H1 (cell line): ENCODE data around the gene SRSF1. TPM values are rescaled to one million over a fixed set of nuclear protein-coding genes. Genes with fewer than 3 reads are reported as not detected.

Experiments
- CTCF ChIA-PET: fragments of 300-600 bp; sonication (Branson Sonifier 250); formaldehyde crosslinking; loops from one replicate; lab custom pipeline; 2021; ENCODE audit not compliant: partially characterized antibody; lab: Charles Lee
- POLR2A ChIA-PET: fragments of 300-600 bp; sonication (Branson Sonifier 250); formaldehyde crosslinking; loops from one replicate; lab custom pipeline; 2021; ENCODE audit warnings: inconsistent platforms; ENCODE audit not compliant: partially characterized antibody; lab: Charles Lee
- DNase-seq, 2 experiments: peaks; one replicate each; pipeline versions ENCODE4 v3.0.0 to v3.0.0-alpha.2; 2010 to 2022; ENCODE audit warnings: low spot score in 2 of 2, low read depth in 1 of 2, mixed read lengths in 1 of 2
- FAIRE-seq: peaks from 2 replicates; lab custom pipeline; 2011; peaks lifted over from hg19 to GRCh38; lab: Jason Lieb, UNC
- H2AFZ ChIP-seq: 2 replicates; pipeline ENCODE4 v1.8.1; 2012; ENCODE audit warnings: low read length, inconsistent platforms
- H2AK5ac ChIP-seq: 2 replicates; pipeline ENCODE4 v1.6.1; 2013; ENCODE audit warnings: low read depth, low read length
- H2BK120ac ChIP-seq: replicated peaks from 2 replicates; pipeline ENCODE3; 2013; ENCODE audit warnings: low read depth, low read length, inconsistent platforms
- H2BK12ac ChIP-seq: 2 replicates; pipeline ENCODE4 v1.6.1; 2013; ENCODE audit warnings: low read depth, low read length
- H2BK15ac ChIP-seq: 2 replicates; pipeline ENCODE4 v1.6.1; 2013; ENCODE audit warnings: low read length
- H2BK20ac ChIP-seq: 2 replicates; pipeline ENCODE4 v1.6.1; 2013; ENCODE audit warnings: low read length
- H2BK5ac ChIP-seq: 2 replicates; pipeline ENCODE4 v1.6.1; 2013; ENCODE audit warnings: low read depth, low read length
- H3K14ac ChIP-seq: 2 replicates; pipeline ENCODE4 v1.6.1; 2013; ENCODE audit warnings: inconsistent platforms; ENCODE audit not compliant: insufficient read length
- H3K18ac ChIP-seq: 2 replicates; pipeline ENCODE4 v1.6.1; 2013; ENCODE audit warnings: low read length; ENCODE audit errors: extremely low read depth
- H3K23ac ChIP-seq: 2 replicates; pipeline ENCODE4 v1.6.1; 2013; ENCODE audit warnings: inconsistent platforms; ENCODE audit not compliant: insufficient read length
- H3K23me2 ChIP-seq: 2 replicates; pipeline ENCODE4 v1.6.1; 2013; ENCODE audit warnings: low read depth, low read length
- H3K27ac ChIP-seq: 2 replicates; pipeline ENCODE4 v1.6.1; 2011; ENCODE audit warnings: low read depth, low read length, inconsistent platforms
- H3K27me3 ChIP-seq, 4 experiments: replicated peaks in 1 of 4; 1 replicate in 1 of 4; 2 replicates in 3 of 4; pipeline versions ENCODE4 v1.6.1 to v1.8.1; 2011 to 2013; ENCODE audit warnings: low read length in 3 of 4, mild to moderate bottlenecking in 3 of 4, inconsistent platforms in 2 of 4, mixed read lengths in 2 of 4, moderate library complexity in 1 of 4; ENCODE audit not compliant: control insufficient read depth in 3 of 4, insufficient read depth in 3 of 4; ENCODE audit errors: extremely low read depth in 1 of 4
- H3K36me3 ChIP-seq, 4 experiments: 2 replicates each; pipeline versions ENCODE4 v1.6.1 to v1.8.1; 2011 to 2013; ENCODE audit warnings: mild to moderate bottlenecking in 4 of 4, low read length in 3 of 4, moderate library complexity in 2 of 4, control low read depth in 1 of 4, inconsistent platforms in 1 of 4; ENCODE audit not compliant: insufficient read depth in 4 of 4, control insufficient read depth in 2 of 4
- H3K4ac ChIP-seq: replicated peaks from 2 replicates; pipeline ENCODE3; 2013; ENCODE audit warnings: low read length, low read depth, mixed read lengths, inconsistent platforms; ENCODE audit not compliant: insufficient read length
- H3K4me1 ChIP-seq, 4 experiments: replicated peaks in 1 of 4; 1 replicate in 1 of 4; 2 replicates in 3 of 4; pipeline versions ENCODE4 v1.6.1 to v1.8.1; 2011 to 2013; ENCODE audit warnings: low read length in 3 of 4, inconsistent platforms in 2 of 4, mixed read lengths in 1 of 4; ENCODE audit not compliant: insufficient read depth in 4 of 4, control insufficient read depth in 3 of 4
- H3K4me2 ChIP-seq, 2 experiments: 2 replicates each; pipeline versions ENCODE4 v1.6.1 to v1.8.1; 2011 to 2013; ENCODE audit warnings: low read depth in 2 of 2, low read length in 2 of 2, control low read depth in 1 of 2, inconsistent platforms in 1 of 2, mild to moderate bottlenecking in 1 of 2; ENCODE audit not compliant: insufficient read depth in 1 of 2
- H3K4me3 ChIP-seq, 4 experiments: fragments of 200-600, 300-600 bp in 1 of 4; sonication (generic), shearing (Covaris generic), sonication (Bioruptor Twin) in 1 of 4; 2 replicates each; pipeline versions ENCODE4 v1.5.1 to v1.8.1; 2011 to 2016; ENCODE audit warnings: low read length in 4 of 4, low read depth in 3 of 4, control low read depth in 2 of 4, inconsistent platforms in 2 of 4, mild to moderate bottlenecking in 2 of 4, mixed read lengths in 1 of 4, moderate library complexity in 1 of 4; ENCODE audit not compliant: insufficient read depth in 2 of 4; ENCODE audit errors: extremely low read depth in 1 of 4
- H3K56ac ChIP-seq: replicated peaks from 2 replicates; pipeline ENCODE3; 2013; ENCODE audit warnings: low read depth, mild to moderate bottlenecking, mixed read lengths, low read length, inconsistent platforms; ENCODE audit not compliant: insufficient read length
- H3K79me1 ChIP-seq: 2 replicates; pipeline ENCODE4 v1.6.1; 2013; ENCODE audit warnings: low read depth, low read length, control low read depth
- H3K79me2 ChIP-seq, 2 experiments: 2 replicates each; pipeline versions ENCODE4 v1.6.1 to v1.8.1; 2012 to 2013; ENCODE audit warnings: low read length in 2 of 2, mild to moderate bottlenecking in 2 of 2, inconsistent platforms in 1 of 2; ENCODE audit not compliant: insufficient read depth in 2 of 2, control insufficient read depth in 1 of 2
- H3K9ac ChIP-seq, 4 experiments: replicated peaks in 1 of 4; 1 replicate in 1 of 4; 2 replicates in 3 of 4; pipeline versions ENCODE4 v1.6.1 to v1.8.1; 2011 to 2013; ENCODE audit warnings: low read depth in 3 of 4, low read length in 3 of 4, control low read depth in 2 of 4, mild to moderate bottlenecking in 2 of 4, moderate library complexity in 2 of 4, inconsistent platforms in 1 of 4; ENCODE audit errors: extremely low read depth in 1 of 4
- H3K9me3 ChIP-seq, 2 experiments: 2 replicates each; pipeline versions ENCODE4 v1.6.1 to v1.8.1; 2012 to 2013; ENCODE audit warnings: mild to moderate bottlenecking in 2 of 2, moderate library complexity in 2 of 2, control low read depth in 1 of 2, inconsistent platforms in 1 of 2, low read depth in 1 of 2, low read length in 1 of 2, mixed read lengths in 1 of 2; ENCODE audit not compliant: insufficient read depth in 2 of 2
- H4K20me1 ChIP-seq, 2 experiments: replicated peaks in 1 of 2; 2 replicates each; pipeline versions ENCODE3 to v1.8.1; 2011 to 2013; ENCODE audit warnings: inconsistent platforms in 2 of 2, low read length in 2 of 2, mild to moderate bottlenecking in 1 of 2; ENCODE audit not compliant: insufficient read depth in 2 of 2, control insufficient read depth in 1 of 2
- H4K5ac ChIP-seq: 2 replicates; pipeline ENCODE4 v1.6.1; 2013; ENCODE audit warnings: low read length, low read depth, mixed read lengths, inconsistent platforms; ENCODE audit not compliant: insufficient read length
- H4K8ac ChIP-seq: 2 replicates; pipeline ENCODE4 v1.8.0; 2013; ENCODE audit warnings: mild to moderate bottlenecking, moderate library complexity, low read length, inconsistent platforms; ENCODE audit not compliant: insufficient read depth; ENCODE audit errors: extremely low read depth
- H4K91ac ChIP-seq: replicated peaks from 2 replicates; pipeline ENCODE3; 2013; ENCODE audit warnings: low read length, mixed read lengths, inconsistent platforms; ENCODE audit not compliant: insufficient read length
- ASH2L ChIP-seq: fragments of 200-600, 300-600 bp; sonication (generic); IDR thresholded peaks from one replicate; pipeline ENCODE4 v1.7.1; 2017; ENCODE audit warnings: low read length
- BCL11A ChIP-seq, 2 experiments: IDR thresholded peaks; one replicate each; pipeline ENCODE4 v1.6.1; 2011; ENCODE audit warnings: low read depth in 2 of 2, low read length in 2 of 2, mild to moderate bottlenecking in 2 of 2
- CREB1 ChIP-seq: IDR thresholded peaks from 2 replicates; pipeline ENCODE4 v1.6.1; 2012; ENCODE audit warnings: inconsistent platforms
- CTBP2 ChIP-seq: IDR thresholded peaks from 2 replicates; pipeline ENCODE4 v1.7.0; 2011; ENCODE audit warnings: borderline replicate concordance, mild to moderate bottlenecking, moderate library complexity, mixed read lengths, low read length; ENCODE audit not compliant: insufficient read depth, insufficient read length
- FOSL1 ChIP-seq: IDR thresholded peaks from 2 replicates; pipeline ENCODE4 v1.6.1; 2011; ENCODE audit warnings: mild to moderate bottlenecking, low read depth, low read length, moderate library complexity; ENCODE audit not compliant: insufficient read depth
- HDAC2 ChIP-seq, 2 experiments: fragments of 300-600 bp in 1 of 2; sonication (generic) in 1 of 2; IDR thresholded peaks; 2 replicates each; pipeline ENCODE4 v1.6.1; 2011 to 2012; ENCODE audit warnings: low read depth in 2 of 2, low read length in 2 of 2, mild to moderate bottlenecking in 2 of 2, moderate library complexity in 2 of 2, borderline replicate concordance in 1 of 2, inconsistent platforms in 1 of 2
- JUN ChIP-seq: IDR thresholded peaks from 2 replicates; pipeline ENCODE4 v1.6.1; 2011; ENCODE audit warnings: low read depth, mild to moderate bottlenecking, improper control_type of control experiment, low read length
- POLR2A ChIP-seq, 2 experiments: IDR thresholded peaks; 1 replicate in 1 of 2; 2 replicates in 1 of 2; pipeline ENCODE4 v1.6.1; 2011; ENCODE audit warnings: low read depth in 2 of 2, low read length in 2 of 2, mild to moderate bottlenecking in 2 of 2; ENCODE audit errors: control extremely low read depth in 1 of 2
- POLR2AphosphoS5 ChIP-seq: IDR thresholded peaks from 2 replicates; pipeline ENCODE4 v1.6.1; 2011; ENCODE audit warnings: low read depth, low read length
- RAD21 ChIP-seq, 2 experiments: IDR thresholded peaks in 1 of 2; conservative IDR thresholded peaks in 1 of 2; 2 replicates each; pipeline ENCODE4 v1.6.1; 2011; ENCODE audit warnings: low read depth in 2 of 2, low read length in 2 of 2, improper control_type of control experiment in 1 of 2, inconsistent platforms in 1 of 2, mild to moderate bottlenecking in 1 of 2, moderate library complexity in 1 of 2
- RBBP5 ChIP-seq: IDR thresholded peaks from 2 replicates; pipeline ENCODE4 v1.7.1; 2012; ENCODE audit warnings: low read depth, mild to moderate bottlenecking, inconsistent platforms, low read length, moderate library complexity, borderline replicate concordance
- SIRT6 ChIP-seq: IDR thresholded peaks from one replicate; pipeline ENCODE4 v1.7.1; 2012; ENCODE audit warnings: low read length, inconsistent platforms
- SP1 ChIP-seq: IDR thresholded peaks from 2 replicates; pipeline ENCODE4 v1.6.1; 2011; ENCODE audit warnings: low read depth, low read length
- SP2 ChIP-seq: IDR thresholded peaks from 2 replicates; pipeline ENCODE4 v1.6.1; 2012; ENCODE audit warnings: mild to moderate bottlenecking, low read length, inconsistent platforms
- TAF7 ChIP-seq: optimal IDR thresholded peaks from 2 replicates; pipeline ENCODE3; 2011; ENCODE audit warnings: low read depth, mild to moderate bottlenecking, inconsistent platforms, low read length, moderate library complexity, borderline replicate concordance
- WGBS, 2 experiments: shearing (Covaris generic) in 1 of 2; methylation state at CpG; one replicate each; pipeline versions ENCODE4 v1.1.6 to v1.1.7; 2013 to 2015; ENCODE audit warnings: low lambda C conversion rate in 2 of 2, mixed read lengths in 2 of 2, inconsistent platforms in 1 of 2, low coverage in 1 of 2, missing lambda C conversion rate in 1 of 2; ENCODE audit not compliant: insufficient replicate concordance in 2 of 2, insufficient coverage in 1 of 2, insufficient read length in 1 of 2; ENCODE audit errors: extremely low coverage in 1 of 2, missing lambda C conversion rate in 1 of 2; 5-methylcytosine and 5-hydroxymethylcytosine counted together
- polyA plus RNA-seq, 7 experiments: library from polyadenylated mRNA; depleted of rRNA in 3 of 7; stranded (reverse) in 5 of 7; unstranded in 2 of 7; fragments of >200 nt in 5 of 7; fragments of 200-250 nt in 2 of 7; gene quantifications; 1 replicate in 5 of 7; 2 replicates in 1 of 7; 4 replicates in 1 of 7; pipeline versions ENCODE4 v1.2.1 to v1.2.3, GENCODE V29; 2011 to 2013; ENCODE audit warnings: missing spikeins in 2 of 7, mixed read lengths in 2 of 7
- total RNA-seq: library from RNA; stranded (reverse); fragmentation: NEBNext Ultra II Directional; extraction: Animal tissue kit (Norgen Biotek cat#: 25700); gene quantifications from 2 replicates; pipeline ENCODE4 v1.2.1, GENCODE V29; 2021

The SRSF1 gene
- total and polyA plus RNA-seq, 2 of the 8 experiments (the other 6 are each of a cell fraction or from before 2014, with no cell fraction given): 149 to 429 TPM

DNA sequence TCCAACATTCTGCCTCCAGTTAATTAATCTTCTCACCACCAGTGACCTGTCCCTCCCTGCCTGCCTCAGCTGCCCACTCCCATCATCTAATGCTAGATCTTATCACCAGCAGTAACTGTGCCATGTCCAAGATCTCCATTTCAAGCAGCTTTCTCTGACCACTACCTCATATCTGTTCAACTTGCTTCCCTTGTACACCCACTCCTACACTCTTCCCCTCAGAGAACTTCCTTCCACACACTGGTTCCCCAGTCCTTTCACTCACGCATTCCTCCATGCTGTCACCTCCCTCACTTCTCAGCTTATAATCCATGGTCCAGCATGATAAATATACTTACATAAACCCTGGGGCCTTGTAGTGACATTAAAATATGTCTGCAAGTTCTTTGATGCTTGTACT, 44.4 kb upstream of the SRSF1 start:
- Histone ChIP-seq H3K4me3 (no peak overlapping the region), H4K20me1 (no peaks in the 10 kb centered on the region), H2BK15ac (0 out of 2 replicates have a peak overlapping the region, but pooled peaks have one; percentile 40), H3K23me2 (no peaks in the 10 kb centered on the region), H4K91ac (no peak overlapping the region), H2BK12ac (no peak overlapping the region), H3K4me1 (peaks cover 0 to 7% (median 4%) of the 10 kb centered on the region in 4 experiments; a peak in 3 of 7 replicates), H3K18ac (no peak overlapping the region), H3K79me1 (no peaks in the 10 kb centered on the region), H3K14ac (no peak overlapping the region), H2BK20ac (no peak overlapping the region), H3K27me3 (no peaks in the 10 kb centered on the region), H3K9me3 (no peaks in the 10 kb centered on the region), H4K8ac (no peak overlapping the region), H3K4ac (no peak overlapping the region), H2BK120ac (no peak overlapping the region), H3K9ac (no peak overlapping the region), H3K79me2 (no peaks in the 10 kb centered on the region), H3K27ac (no peak overlapping the region), H3K36me3 (no peaks in the 10 kb centered on the region), H3K23ac (no peak overlapping the region), H4K5ac (no peak overlapping the region), H2AFZ (no peak overlapping the region), H2AK5ac (no peak overlapping the region), H3K4me2 (no peak overlapping the region), H2BK5ac (no peak overlapping the region), H3K56ac (no peak overlapping the region)
- FAIRE-seq (no peak), DNase-seq (no peak)
- ChIA-PET CTCF (interaction anchor here (0.6 to 2.1 kb wide), 6 partner anchors 14 to 57 kb away, joined by 3 to 8 read pairs (median 3); no protein-coding TSS in a partner anchor), POLR2A (interaction anchor here (0.7 to 1.3 kb wide), 2 partner anchors 45 to 84 kb away, joined by 3 read pairs; no protein-coding TSS in a partner anchor)
- WGBS, 2 experiments: 85% methylated on average over 1 of the region's 1 CpG; no CpG with 5 or more reads in 1 of the 2 experiments
- TF ChIP-seq CTBP2: no peak
- no peak for TF ChIP-seq SP1
- no peak for TF ChIP-seq RBBP5
- no peak for TF ChIP-seq SP2
- TF ChIP-seq HDAC2 (IDR thresholded peaks at IDR 0.05; ENCODE audit: borderline replicate concordance in 1 of 2, low read depth in 2 of 2, low read length in 2 of 2): no peak
- TF ChIP-seq ASH2L: no peak
- no peak for TF ChIP-seq JUN
- TF ChIP-seq POLR2AphosphoS5: no peak
- no peak for TF ChIP-seq RAD21 (IDR thresholded peaks at IDR 0.05 in 1 of 2, conservative IDR thresholded peaks at IDR 0.05 in 1 of 2; ENCODE audit: low read depth in 2 of 2, low read length in 2 of 2)
- no peak for TF ChIP-seq TAF7
- no peak for TF ChIP-seq FOSL1
- TF ChIP-seq POLR2A (IDR thresholded peaks at IDR 0.05; ENCODE audit: control extremely low read depth in 1 of 2, low read depth in 2 of 2, low read length in 2 of 2): no peak
- TF ChIP-seq BCL11A (IDR thresholded peaks at IDR 0.05; ENCODE audit: low read depth in 2 of 2, low read length in 2 of 2): no peak
- no peak for TF ChIP-seq CREB1
- TF ChIP-seq SIRT6: no peak
